Fibroblast of villous mesenchyme (primary cell): ENCODE data around the gene CPSF3. TPM values are rescaled to one million over a fixed set of nuclear protein-coding genes. Genes with fewer than 3 reads are reported as not detected.
A peak's percentile ranks its signal among the peaks of the same experiment; 100 is the strongest.
"Not testable (repeated sequence)": the region's sequence is repeated elsewhere in the genome, so short reads cannot be mapped to it uniquely, and the experiment has no call there.

Experiments used
- DNase-seq: peaks from one replicate; pipeline ENCODE4 v3.0.0-alpha.2; 2010; ENCODE audit warnings: low read depth
- H3K4me3 ChIP-seq: 2 replicates; pipeline ENCODE4 v1.5.1; 2011; ENCODE audit warnings: low read depth, mild to moderate bottlenecking, low read length
- CTCF ChIP-seq: IDR thresholded peaks from 2 replicates; pipeline ENCODE4 v1.5.1; 2012; ENCODE audit warnings: low read depth, mild to moderate bottlenecking, low read length; ENCODE audit not compliant: insufficient read depth
- total RNA-seq: library from RNA; depleted of rRNA; stranded (reverse); fragments of >200 nt; gene quantifications from 2 replicates; pipeline ENCODE4 v1.2.3, GENCODE V29; 2012

CPSF3 gene
- total RNA-seq, 1 donor: 68.2 TPM

- no peak overlapping the region for H3K4me3 ChIP-seq
- no peak for DNase-seq
- TF ChIP-seq CTCF: no peak
These were observed 26.3 kb upstream of the CPSF3 start for GRCh38 chr2:9397201-9397600.

- DNase-seq, H3K4me3 ChIP-seq: not testable (repeated sequence)
These were observed 25.2 kb upstream of the CPSF3 start for GRCh38 chr2:9398251-9398650.

GRCh38 chr2:9398881-9399780 lies 24.3 kb upstream of the CPSF3 start:
- peak; percentile 84 for DNase-seq
- H3K4me3 ChIP-seq: no peak overlapping the region
- no peak for TF ChIP-seq CTCF

GRCh38 chr2:9400268-9401058 lies 23.0 kb upstream of the CPSF3 start:
- no peak for DNase-seq
- TF ChIP-seq CTCF: no peak
- no peak overlapping the region for H3K4me3 ChIP-seq

GRCh38 chr2:9401059-9401547 lies 22.4 kb upstream of the CPSF3 start:
- no peak for TF ChIP-seq CTCF
- H3K4me3 ChIP-seq: no peak overlapping the region
- DNase-seq: no peak

- no peak for TF ChIP-seq CTCF
- H3K4me3 ChIP-seq: no peak overlapping the region
- no peak for DNase-seq
These were observed 21.6 kb upstream of the CPSF3 start for GRCh38 chr2:9401646-9402371.
